ENCODE measurements around the gene SNAPIN. TPM values are rescaled to one million over a fixed set of nuclear protein-coding genes. Genes with fewer than 3 reads are reported as not detected.

Gene SNAPIN
- polyA plus RNA-seq, 1 donor (not counting 4 experiments of a cell fraction or from before 2014, with no cell fraction given), result 49.4 TPM

GRCh38 chr1:153649137-153649862 lies 9.2 kb upstream of the SNAPIN start:
- H3K4me1 ChIP-seq (ENCODE audit: control insufficient read depth, extremely low read depth, insufficient read depth, low read length), result peaks cover 8% of the 10 kb centered on the region
- TF ChIP-seq EZH2 (IDR thresholded peaks at IDR 0.05; ENCODE audit: low read length), result no peak
- TF ChIP-seq, protein P1, sequence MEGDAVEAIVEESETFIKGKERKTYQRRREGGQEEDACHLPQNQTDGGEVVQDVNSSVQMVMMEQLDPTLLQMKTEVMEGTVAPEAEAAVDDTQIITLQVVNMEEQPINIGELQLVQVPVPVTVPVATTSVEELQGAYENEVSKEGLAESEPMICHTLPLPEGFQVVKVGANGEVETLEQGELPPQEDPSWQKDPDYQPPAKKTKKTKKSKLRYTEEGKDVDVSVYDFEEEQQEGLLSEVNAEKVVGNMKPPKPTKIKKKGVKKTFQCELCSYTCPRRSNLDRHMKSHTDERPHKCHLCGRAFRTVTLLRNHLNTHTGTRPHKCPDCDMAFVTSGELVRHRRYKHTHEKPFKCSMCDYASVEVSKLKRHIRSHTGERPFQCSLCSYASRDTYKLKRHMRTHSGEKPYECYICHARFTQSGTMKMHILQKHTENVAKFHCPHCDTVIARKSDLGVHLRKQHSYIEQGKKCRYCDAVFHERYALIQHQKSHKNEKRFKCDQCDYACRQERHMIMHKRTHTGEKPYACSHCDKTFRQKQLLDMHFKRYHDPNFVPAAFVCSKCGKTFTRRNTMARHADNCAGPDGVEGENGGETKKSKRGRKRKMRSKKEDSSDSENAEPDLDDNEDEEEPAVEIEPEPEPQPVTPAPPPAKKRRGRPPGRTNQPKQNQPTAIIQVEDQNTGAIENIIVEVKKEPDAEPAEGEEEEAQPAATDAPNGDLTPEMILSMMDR (optimal IDR thresholded peaks at IDR 0.05 in 1 of 3, IDR thresholded peaks at IDR 0.05 in 1 of 3, conservative IDR thresholded peaks at IDR 0.05 in 1 of 3; ENCODE audit: extremely low read depth in 1 of 3, insufficient read depth in 2 of 3, low read length in 3 of 3), result no peak
- no peak overlapping the region for H2AFZ ChIP-seq (ENCODE audit: control insufficient read depth, low read length)
- DNase-seq (ENCODE audit: low read depth, low spot score) (no peak), FAIRE-seq (no peak)
- no peaks in the 10 kb centered on the region for H3K9me3 ChIP-seq (ENCODE audit: control insufficient read depth, low read depth, low read length)
- H3K9me1 ChIP-seq (ENCODE audit: control insufficient read depth, extremely low read depth, insufficient read depth, low read length), result no peaks in the 10 kb centered on the region
- H3K27me3 ChIP-seq (ENCODE audit: control insufficient read depth, extremely low read depth, insufficient read depth, low read length), result no peaks in the 10 kb centered on the region
- H3K4me2 ChIP-seq (ENCODE audit: control insufficient read depth, extremely low read depth, insufficient read depth, low read depth, low read length), result no peak overlapping the region
- dilution Hi-C loops (cut with MboI; ENCODE audit: extremely low pct_ligation_motif_present, low sequenced_read_pairs), result no loop called here
- H3K27ac ChIP-seq (ENCODE audit: control insufficient read depth, insufficient read depth, low read length), result no peak overlapping the region
- H3K36me3 ChIP-seq (ENCODE audit: control insufficient read depth in 2 of 2, extremely low read depth in 1 of 2, insufficient read depth in 2 of 2, low read length in 2 of 2), result peaks cover 3 to 18% of the 10 kb centered on the region in 2 experiments
- H4K20me1 ChIP-seq (ENCODE audit: control insufficient read depth, extremely low read depth, insufficient read depth, low read length), result no peaks in the 10 kb centered on the region
- H3K4me3 ChIP-seq (ENCODE audit: control insufficient read depth in 2 of 3, extremely low read depth in 1 of 3, insufficient read depth in 2 of 3, low read depth in 1 of 3, low read length in 3 of 3), result no peak overlapping the region
- H3K9ac ChIP-seq (ENCODE audit: control insufficient read depth, extremely low read depth, insufficient read depth, low read length), result no peak overlapping the region
- no peaks in the 10 kb centered on the region for H3K79me2 ChIP-seq (ENCODE audit: control insufficient read depth, insufficient read depth, low read length)

GRCh38 chr1:153649863-153650235 lies 8.7 kb upstream of the SNAPIN start:
- dilution Hi-C loops (cut with MboI; ENCODE audit: extremely low pct_ligation_motif_present, low sequenced_read_pairs), result no loop called here
- DNase-seq (ENCODE audit: low read depth, low spot score), result no peak
- H3K4me2 ChIP-seq (ENCODE audit: control insufficient read depth, extremely low read depth, insufficient read depth, low read depth, low read length), result no peak overlapping the region
- no peak overlapping the region for H3K27ac ChIP-seq (ENCODE audit: control insufficient read depth, insufficient read depth, low read length)
- H3K4me3 ChIP-seq (ENCODE audit: control insufficient read depth in 2 of 3, extremely low read depth in 1 of 3, insufficient read depth in 2 of 3, low read depth in 1 of 3, low read length in 3 of 3), result no peak overlapping the region
- no peak for FAIRE-seq
- H3K36me3 ChIP-seq (ENCODE audit: control insufficient read depth in 2 of 2, extremely low read depth in 1 of 2, insufficient read depth in 2 of 2, low read length in 2 of 2), result peaks cover 1 to 16% of the 10 kb centered on the region in 2 experiments
- no peaks in the 10 kb centered on the region for H4K20me1 ChIP-seq (ENCODE audit: control insufficient read depth, extremely low read depth, insufficient read depth, low read length)
- no peaks in the 10 kb centered on the region for H3K79me2 ChIP-seq (ENCODE audit: control insufficient read depth, insufficient read depth, low read length)
- H2AFZ ChIP-seq (ENCODE audit: control insufficient read depth, low read length), result no peak overlapping the region
- no peaks in the 10 kb centered on the region for H3K9me3 ChIP-seq (ENCODE audit: control insufficient read depth, low read depth, low read length)
- H3K27me3 ChIP-seq (ENCODE audit: control insufficient read depth, extremely low read depth, insufficient read depth, low read length), result no peaks in the 10 kb centered on the region
- H3K9ac ChIP-seq (ENCODE audit: control insufficient read depth, extremely low read depth, insufficient read depth, low read length), result no peak overlapping the region
- TF ChIP-seq EZH2 (IDR thresholded peaks at IDR 0.05; ENCODE audit: low read length), result no peak
- TF ChIP-seq, protein P1 (optimal IDR thresholded peaks at IDR 0.05 in 1 of 3, IDR thresholded peaks at IDR 0.05 in 1 of 3, conservative IDR thresholded peaks at IDR 0.05 in 1 of 3; ENCODE audit: extremely low read depth in 1 of 3, insufficient read depth in 2 of 3, low read length in 3 of 3), result no peak
- no peaks in the 10 kb centered on the region for H3K9me1 ChIP-seq (ENCODE audit: control insufficient read depth, extremely low read depth, insufficient read depth, low read length)
- peaks cover 8% of the 10 kb centered on the region for H3K4me1 ChIP-seq (ENCODE audit: control insufficient read depth, extremely low read depth, insufficient read depth, low read length)

Data from keratinocyte (primary cell).